Activated CD4-positive, alpha-beta T cell treated with anti-CD3 and anti-CD28 coated beads for 1 hour (primary cell): ENCODE measurements around the gene STK17A.
"Not testable (repeated sequence)": the region's sequence is repeated elsewhere in the genome, so short reads cannot be mapped to it uniquely, and the experiment has no call there.

Experiments used
- DNase-seq: peaks from one replicate; pipeline ENCODE4 v3.0.0-alpha.2; 2020

The STK17A gene

DNA sequence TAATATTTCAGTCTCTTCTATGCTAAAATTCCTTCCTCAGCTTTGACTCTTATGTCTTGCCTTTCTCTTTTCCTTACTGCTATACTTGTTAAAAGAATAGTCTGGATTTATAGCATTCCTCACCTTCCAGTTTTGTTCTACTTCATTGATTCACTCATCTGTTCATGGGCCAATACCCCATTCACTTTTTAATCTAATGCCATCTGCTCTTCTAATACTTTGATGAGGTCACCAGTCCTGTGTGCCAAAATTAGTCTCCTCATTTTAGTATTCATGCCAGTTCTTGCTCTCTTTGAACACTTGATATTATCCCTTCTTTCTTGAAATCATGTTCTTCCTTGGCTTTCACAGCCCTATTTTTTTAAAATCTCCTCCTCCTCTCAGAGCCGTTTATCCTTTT is 19.3 kb downstream of the STK17A start:
- no peak for DNase-seq

- DNase-seq: no peak
Observed at GRCh38 chr7:43604251-43604650, 21.3 kb downstream of the STK17A start.

- no peak for DNase-seq
Observed at GRCh38 chr7:43609097-43609496, 26.2 kb downstream of the STK17A start.

DNA sequence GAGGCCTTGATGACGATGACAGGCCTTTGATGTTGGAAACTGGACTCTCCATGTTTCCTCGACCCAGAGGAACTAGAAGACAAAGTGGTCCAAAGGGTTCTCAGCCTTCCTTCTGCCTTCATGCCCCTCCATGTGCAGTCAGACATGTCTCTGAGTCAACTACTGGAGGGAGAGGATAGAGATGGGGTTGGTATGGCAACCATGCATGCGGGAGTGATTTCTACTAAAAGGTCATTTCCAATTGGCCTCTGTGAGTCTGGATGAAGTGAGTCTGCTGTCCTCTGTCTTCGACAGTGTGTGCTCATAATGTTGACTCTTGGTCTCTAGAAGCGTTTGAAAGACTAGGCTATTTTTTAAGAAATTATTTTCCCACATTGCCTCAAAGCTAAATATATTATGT is 29.2 kb downstream of the STK17A start:
- DNase-seq: no peak

- DNase-seq: no peak
Observed at GRCh38 chr7:43612599-43613589, 30.0 kb downstream of the STK17A start.

DNA sequence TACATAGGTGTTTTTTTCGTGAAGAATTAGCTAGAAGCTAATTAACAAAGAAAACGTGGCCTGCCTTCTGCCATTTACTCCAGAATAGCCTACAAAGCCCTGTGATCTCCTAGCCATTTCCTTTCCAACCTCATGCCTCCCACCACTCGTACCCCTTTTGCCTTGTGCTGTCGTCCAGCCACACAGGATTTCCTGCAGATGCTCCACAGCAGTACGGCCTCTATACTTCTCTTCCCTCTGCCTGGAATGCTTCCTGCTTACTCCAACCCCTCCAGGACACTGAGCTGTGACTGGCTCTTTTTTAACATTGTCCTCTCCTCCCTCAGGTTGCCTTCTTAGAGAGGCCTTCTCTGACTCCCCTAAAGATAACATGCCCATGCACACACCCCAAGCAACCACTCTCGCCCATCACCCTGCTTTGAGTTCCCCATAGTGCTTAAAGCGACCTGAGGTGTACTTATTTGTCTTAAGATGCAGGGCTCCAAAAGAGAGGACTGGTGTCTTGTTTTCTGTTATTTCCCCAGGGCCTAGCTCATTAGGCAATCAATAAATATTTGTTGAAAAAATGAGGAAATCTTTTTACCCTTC is 32.7 kb downstream of the STK17A start:
- DNase-seq: no peak

- DNase-seq: no peak
Observed at GRCh38 chr7:43616977-43617376, 34.1 kb downstream of the STK17A start.

GRCh38 chr7:43618073-43618472 is 35.2 kb downstream of the STK17A start:
- DNase-seq: no peak

DNA sequence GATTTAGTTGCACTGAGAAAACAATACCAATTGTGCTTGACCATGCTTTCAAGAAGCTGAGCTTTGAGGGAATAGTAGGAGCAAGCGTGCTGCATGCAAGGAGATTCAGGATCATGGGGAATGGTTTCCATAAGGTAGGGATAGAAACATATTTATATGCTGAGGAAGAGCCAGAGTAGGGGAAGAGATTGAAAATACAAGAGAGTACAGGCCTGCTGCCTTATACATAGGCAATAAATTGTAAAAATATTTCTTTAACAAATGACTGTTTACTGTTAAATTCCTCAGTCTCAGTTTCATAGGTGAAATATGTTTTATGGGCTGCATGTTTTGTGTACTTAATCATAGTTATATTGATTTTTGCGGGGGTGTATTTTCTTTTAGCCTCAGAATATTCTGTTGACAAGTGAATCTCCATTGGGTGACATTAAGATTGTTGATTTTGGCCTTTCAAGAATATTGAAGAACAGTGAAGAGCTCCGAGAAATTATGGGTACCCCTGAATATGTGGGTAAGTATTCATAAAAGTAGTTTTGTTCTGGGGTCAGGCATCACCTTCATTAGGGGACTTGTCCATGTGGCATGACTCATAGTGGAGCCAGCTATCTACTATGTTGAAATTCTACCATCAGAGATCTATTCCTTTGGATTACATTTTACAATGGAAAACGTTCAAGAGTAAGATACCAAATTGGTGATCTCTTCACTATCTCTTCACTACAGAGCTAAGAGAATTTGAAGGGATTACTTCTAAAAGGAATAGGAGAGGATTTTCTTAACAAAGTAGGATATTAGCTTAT is 36.5 kb downstream of the STK17A start:
- DNase-seq: no peak

- DNase-seq: no peak
Observed at GRCh38 chr7:43621729-43622448, 39.0 kb downstream of the STK17A start.

GRCh38 chr7:43624156-43624555 is 41.2 kb downstream of the STK17A start:
- DNase-seq: no peak

- no peak for DNase-seq
Observed at GRCh38 chr7:43625453-43625852, 42.5 kb downstream of the STK17A start.

DNA sequence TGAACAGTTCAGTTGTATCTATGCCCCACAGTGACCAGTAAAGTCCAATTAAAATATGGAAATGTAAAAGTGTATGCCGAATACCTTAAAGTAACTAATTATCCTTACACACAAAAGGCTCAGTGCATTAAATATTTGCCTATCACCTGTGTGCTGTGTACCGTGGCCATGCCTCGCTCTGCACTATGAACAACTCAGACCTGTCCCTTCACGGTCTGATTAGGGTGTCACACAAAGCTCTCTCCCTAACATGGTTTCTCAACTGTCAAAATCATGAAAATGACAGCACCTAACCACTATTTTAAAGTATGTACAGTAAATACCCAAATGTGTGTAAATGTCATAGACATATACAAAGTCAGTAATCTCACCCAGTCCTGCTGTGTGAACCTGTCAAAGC is 43.1 kb downstream of the STK17A start:
- DNase-seq: no peak

DNA sequence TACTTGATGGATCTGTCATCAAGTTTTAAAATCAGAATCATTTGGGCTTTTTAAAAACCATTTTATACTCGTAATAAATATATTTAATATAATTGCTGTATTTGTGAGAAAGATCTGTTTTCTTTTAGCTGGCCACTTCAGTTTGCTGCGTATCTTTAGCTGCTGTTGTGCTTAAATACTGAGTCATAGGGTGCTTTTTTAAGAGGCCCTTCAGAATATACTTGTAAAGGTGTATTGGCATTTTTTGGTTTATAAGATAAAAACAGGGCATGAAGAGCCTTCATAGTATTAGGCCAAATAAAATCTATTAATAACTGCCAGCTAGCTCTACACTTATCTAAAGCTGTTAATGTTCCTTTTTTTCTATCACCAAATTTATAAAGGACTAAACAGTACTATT is 43.8 kb downstream of the STK17A start:
- no peak for DNase-seq

DNA sequence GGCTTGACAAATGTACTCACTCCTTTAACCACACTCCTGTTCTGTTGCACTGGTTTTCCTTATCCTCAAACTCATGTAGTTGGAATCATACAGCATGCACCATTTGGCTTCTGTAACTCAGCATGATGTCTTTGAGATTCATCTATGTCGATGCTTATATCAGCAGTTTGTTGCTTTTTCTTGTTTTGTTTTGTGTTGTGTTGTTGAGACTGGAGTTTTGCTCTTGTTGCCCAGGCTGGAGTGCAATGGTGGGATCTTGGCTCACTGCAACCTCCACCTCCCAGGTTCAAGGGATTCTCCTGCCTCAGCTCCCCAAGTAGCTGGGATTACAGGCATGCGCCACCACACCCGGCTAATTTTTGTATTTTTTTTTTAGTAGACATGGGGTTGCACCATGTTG is 44.9 kb downstream of the STK17A start:
- not testable (repeated sequence) for DNase-seq

- no peak for DNase-seq
Observed at GRCh38 chr7:43628431-43628830, 45.5 kb downstream of the STK17A start.

DNA sequence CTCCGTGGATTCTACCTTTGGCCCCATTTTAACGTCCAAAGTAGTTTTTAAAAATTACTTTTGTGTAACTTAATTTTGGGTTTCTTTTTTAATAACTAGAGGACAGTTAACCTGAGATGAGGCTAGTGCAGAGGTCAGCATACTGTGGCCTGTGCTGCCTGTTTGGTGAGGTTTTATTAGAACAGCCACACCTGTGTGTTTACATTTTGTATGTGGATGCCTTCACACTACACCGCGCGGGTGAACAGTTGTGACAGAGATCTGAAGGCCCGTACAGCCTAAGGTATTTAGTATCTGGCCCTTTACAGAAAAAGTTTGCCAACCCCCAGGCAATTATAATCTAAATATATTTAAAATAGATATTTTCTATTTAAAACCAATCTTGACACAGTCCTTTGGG is 46.9 kb downstream of the STK17A start:
- DNase-seq: no peak

DNA sequence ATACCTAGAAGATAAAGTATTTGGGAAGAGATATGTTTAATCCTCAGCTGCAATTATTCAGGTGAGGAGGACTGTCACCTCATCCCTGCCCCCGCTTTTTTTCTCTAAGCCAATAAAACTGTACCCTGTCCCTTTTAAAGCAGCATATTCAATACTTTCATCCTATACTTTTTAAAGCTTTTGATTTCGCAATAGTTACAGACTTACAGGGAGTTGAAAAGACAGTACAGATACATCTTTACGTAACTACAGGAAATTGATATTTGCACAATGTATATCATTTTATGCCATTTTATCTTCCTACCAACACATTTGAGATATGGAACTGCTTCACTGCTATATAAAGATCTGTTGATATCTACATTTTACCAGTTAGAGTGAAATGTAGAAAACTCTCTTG is 47.6 kb downstream of the STK17A start:
- no peak for DNase-seq

GRCh38 chr7:43631559-43631958 is 48.7 kb downstream of the STK17A start:
- no peak for DNase-seq

DNA sequence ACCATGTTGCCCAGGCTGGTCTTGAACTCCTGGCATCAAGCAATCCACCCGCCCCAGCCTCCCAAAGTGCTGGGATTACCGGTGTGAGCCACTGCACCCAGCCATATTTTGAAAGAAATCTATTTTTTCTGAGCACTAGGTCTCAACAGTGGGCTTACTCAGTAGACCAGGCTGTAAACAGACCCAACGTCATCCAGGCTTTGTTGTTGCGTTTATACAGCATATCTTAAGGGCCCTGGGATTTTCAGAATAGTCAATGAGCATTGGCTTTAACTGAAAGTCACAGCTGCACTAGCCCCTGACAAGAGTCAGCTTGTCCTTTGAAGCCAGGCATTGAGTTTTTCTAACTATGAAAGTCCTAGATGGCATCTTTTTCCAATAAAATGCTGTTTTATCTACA is 49.8 kb downstream of the STK17A start:
- DNase-seq: no peak

GRCh38 chr7:43634384-43634783 is 51.5 kb downstream of the STK17A start:
- no peak for DNase-seq

DNA sequence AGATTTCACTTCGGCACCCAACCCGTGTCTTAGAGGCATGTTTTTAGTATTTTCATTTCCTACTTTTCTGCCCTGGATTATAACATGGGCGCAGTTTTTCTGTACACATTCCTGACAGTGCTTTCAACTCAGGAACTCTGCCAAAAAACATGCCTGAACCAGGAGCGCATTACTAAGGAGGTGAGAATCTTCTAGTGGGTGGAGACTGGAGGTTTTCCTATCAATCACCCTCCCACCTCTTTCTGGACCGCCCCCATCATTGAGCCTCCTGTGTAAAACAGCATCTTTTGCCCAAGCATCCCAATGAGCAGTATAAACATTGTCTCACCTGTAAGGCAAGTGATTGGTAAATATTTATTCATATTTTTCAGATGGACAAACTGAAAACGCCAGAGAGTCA is 53.2 kb downstream of the STK17A start:
- no peak for DNase-seq
